ENCODE measurements around the gene ATP5MC2. TPM values are rescaled to one million over a fixed set of nuclear protein-coding genes. Genes with fewer than 3 reads are reported as not detected.

The ATP5MC2 gene
- polyA plus RNA-seq, 2 of the 4 experiments (the other 2 are of a cell fraction): 402 to 540 TPM

DNA sequence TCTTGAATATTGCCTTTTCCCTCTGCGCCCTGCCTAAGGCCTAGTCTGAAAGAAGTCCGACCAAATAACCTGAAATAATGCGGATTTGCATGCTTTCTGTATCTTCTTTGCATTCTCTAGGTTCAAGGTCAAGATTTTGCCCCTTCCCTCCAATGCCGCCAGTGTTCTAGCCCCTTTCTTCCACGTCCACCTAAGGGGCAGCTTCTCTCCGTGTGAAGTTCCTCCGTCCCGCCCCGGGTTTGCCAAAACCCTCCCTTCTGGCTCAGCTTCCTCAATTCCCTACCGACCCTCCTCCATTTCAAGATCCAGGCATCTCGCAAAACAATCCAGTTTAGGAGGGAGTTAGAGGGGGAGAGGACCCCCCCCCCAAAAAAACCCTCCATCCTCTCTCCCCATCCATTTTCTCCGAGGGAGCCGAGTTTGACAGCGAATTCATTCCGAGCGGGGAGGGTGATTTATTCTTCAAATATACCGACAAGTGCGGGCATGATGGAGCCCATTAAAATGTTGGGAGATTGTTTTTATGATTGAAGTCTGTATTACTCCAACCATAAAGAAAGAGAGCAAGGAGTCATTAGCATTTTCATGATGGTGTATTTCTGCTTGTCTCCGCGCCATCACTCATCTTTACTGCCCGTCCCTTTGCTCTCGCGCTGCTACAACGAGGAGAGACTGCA is 20.9 kb upstream of the ATP5MC2 start:
- H3K9me3 ChIP-seq: no peaks in the 10 kb centered on the region
- TF ChIP-seq ZSCAN20 (CRISPR knock-in tag; IDR thresholded peaks at IDR 0.05) (no peak), MAFK (IDR thresholded peaks at IDR 0.05; ENCODE audit: partially characterized antibody) (no peak), ZNF302 (CRISPR knock-in tag; IDR thresholded peaks at IDR 0.05) (no peak), CHD2 (IDR thresholded peaks at IDR 0.05; ENCODE audit: low read length, partially characterized antibody) (no peak), NR3C1 (IDR thresholded peaks at IDR 0.05) (no peak), SMC3 (IDR thresholded peaks at IDR 0.05) (no peak), JUN (IDR thresholded peaks at IDR 0.05) (no peak), RARB (CRISPR knock-in tag; IDR thresholded peaks at IDR 0.05) (no peak), RCOR1 (IDR thresholded peaks at IDR 0.05; ENCODE audit: low read depth, low read length) (no peak), RAD21 (conservative IDR thresholded peaks at IDR 0.05 in 1 of 2, IDR thresholded peaks at IDR 0.05 in 1 of 2) (no peak), MAZ (IDR thresholded peaks at IDR 0.05; ENCODE audit: borderline replicate concordance, low read depth, low read length) (no peak), PHF8 (IDR thresholded peaks at IDR 0.05; ENCODE audit: borderline replicate concordance, low read depth) (no peak), SREBF2 (IDR thresholded peaks at IDR 0.05) (no peak)
- ATAC-seq (no peak), FAIRE-seq (no peak), DNase-seq (ENCODE audit: low read depth in 1 of 2, low spot score in 1 of 2) (no peak)
- ChIA-PET CTCF (interaction anchor here (0.7 to 15.9 kb wide), 2 partner anchors 8 to 39 kb away, joined by 3 to 833 read pairs; partner anchors contain the start of gene CALCOCO1), POLR2A (no interaction called here)
- no peak overlapping the region for H3K4me3 ChIP-seq
- H3K27ac ChIP-seq: no peak overlapping the region
- H3K4me1 ChIP-seq: peaks cover 8% of the 10 kb centered on the region
- WGBS (ENCODE audit: missing lambda C conversion rate): 86% methylated on average over 24 of the region's 24 CpGs
- H3K4me2 ChIP-seq: peak overlapping the region; percentile 72

DNA sequence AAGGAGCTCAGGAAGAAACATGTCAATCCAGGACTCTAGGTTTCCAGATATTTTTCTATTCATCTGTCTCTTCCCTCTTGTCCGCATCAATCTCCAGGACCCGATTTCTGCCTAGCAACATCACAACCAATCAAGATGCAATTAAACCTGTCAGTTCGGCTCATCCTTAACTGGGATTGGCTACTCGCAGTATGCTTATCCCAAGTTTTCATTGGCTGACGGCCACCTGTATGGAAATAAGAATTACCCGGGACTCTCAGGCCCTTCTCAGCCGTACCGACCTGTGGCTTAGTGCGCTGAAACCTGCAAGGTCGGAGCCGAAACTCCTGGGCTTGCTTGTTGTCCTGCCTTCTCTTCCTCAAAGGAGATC is 20.4 kb upstream of the ATP5MC2 start:
- DNase-seq (ENCODE audit: low read depth in 1 of 2, low spot score in 1 of 2) (peak; percentile 93 to 100), ATAC-seq (peak; percentile 90 to 97), FAIRE-seq (peak; percentile 96)
- TF ChIP-seq, protein P1, sequence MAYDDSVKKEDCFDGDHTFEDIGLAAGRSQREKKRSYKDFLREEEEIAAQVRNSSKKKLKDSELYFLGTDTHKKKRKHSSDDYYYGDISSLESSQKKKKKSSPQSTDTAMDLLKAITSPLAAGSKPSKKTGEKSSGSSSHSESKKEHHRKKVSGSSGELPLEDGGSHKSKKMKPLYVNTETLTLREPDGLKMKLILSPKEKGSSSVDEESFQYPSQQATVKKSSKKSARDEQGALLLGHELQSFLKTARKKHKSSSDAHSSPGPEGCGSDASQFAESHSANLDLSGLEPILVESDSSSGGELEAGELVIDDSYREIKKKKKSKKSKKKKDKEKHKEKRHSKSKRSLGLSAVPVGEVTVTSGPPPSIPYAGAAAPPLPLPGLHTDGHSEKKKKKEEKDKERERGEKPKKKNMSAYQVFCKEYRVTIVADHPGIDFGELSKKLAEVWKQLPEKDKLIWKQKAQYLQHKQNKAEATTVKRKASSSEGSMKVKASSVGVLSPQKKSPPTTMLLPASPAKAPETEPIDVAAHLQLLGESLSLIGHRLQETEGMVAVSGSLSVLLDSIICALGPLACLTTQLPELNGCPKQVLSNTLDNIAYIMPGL (CRISPR knock-in tag; IDR thresholded peaks at IDR 0.05; ENCODE audit: borderline replicate concordance): no peak
- TF ChIP-seq POLR2AphosphoS2 (conservative IDR thresholded peaks at IDR 0.05; ENCODE audit: low read length) (no peak), RFX5 (IDR thresholded peaks at IDR 0.05) (peak; percentile 98)
- Histone ChIP-seq H3K4me2 (peak overlapping the region; percentile 72), H3K27ac (no peak overlapping the region; a peak in 1 of 6 replicates), H3K9me3 (no peaks in the 10 kb centered on the region), H3K4me1 (peaks cover 8% of the 10 kb centered on the region), H3K4me3 (peak overlapping the region; percentile 2; the same call in 1 of the 3 replicates)
- ChIA-PET POLR2A (no interaction called here), CTCF (interaction anchor here (15.9 kb wide), 1 partner anchor 40 kb away, joined by 833 read pairs; the partner anchor contains the start of gene CALCOCO1)
- WGBS (ENCODE audit: missing lambda C conversion rate): 14% methylated on average over 11 of the region's 11 CpGs

DNA sequence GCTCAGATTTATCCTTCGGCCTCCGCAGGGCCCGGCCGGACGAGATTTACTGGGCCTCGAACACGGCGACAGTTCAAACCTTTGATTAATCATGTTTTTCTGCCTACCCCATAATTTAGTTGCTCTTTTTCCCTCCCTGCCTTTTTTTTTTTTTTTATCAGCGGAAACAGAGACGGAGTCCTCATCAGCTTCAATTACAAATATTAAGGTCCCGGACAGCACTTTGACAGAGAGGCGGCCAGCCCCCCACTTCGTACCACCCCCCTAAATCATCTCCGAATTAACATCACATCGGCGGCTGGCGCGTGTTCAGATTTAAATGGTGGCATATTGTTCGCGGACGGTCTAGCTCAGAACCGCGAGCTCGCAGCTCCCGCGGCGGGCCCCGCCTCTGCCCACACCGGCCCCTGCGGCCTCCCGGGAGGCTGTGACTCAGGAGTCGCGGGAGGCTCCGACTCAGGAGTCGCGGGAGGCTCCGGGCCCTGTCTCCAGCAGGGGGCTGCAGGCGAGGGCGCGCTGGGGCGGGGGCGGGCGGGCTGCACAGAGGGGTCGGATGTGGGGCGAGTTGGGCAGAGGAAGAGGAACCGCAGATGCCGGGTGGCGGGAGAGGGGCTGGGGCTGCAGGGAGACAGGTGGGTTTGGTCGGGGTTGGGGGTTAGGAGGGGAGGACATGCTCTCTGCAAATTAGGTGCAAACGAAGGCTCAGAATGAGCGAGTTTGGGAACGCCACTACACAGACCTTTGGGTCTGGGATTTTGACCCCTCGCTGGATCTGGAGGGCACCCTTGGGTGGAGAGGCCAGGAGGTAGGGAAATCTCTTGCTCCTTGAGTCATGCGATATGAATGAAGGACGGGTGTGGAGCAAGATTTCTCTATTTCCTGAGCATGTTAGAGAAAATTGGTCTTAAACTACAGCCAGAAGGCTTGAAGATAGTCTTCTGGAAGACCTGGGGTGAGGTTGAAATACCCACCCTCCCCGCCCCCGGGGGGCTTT is 19.6 kb upstream of the ATP5MC2 start:
- peak overlapping the region; percentile 72 for H3K4me2 ChIP-seq
- ChIA-PET POLR2A (no interaction called here), CTCF (interaction anchor here (1.2 to 15.9 kb wide), 5 partner anchors 19 to 153 kb away, joined by 3 to 833 read pairs (median 7); partner anchors contain the start of genes ATP5MC2 and CALCOCO1)
- ATAC-seq: peak; percentile 59 to 68
- H3K27ac ChIP-seq: peak overlapping the region in 1 of 2 experiments; percentile 58; a peak in 2 of 6 replicates
- H3K4me3 ChIP-seq: peak overlapping the region; percentile 2; the same call in 1 of the 3 replicates
- 66% methylated on average over 39 of the region's 57 CpGs for WGBS (ENCODE audit: missing lambda C conversion rate)
- no peak for TF ChIP-seq FOSL2 (IDR thresholded peaks at IDR 0.05)
- no peak for TF ChIP-seq FOSL2 (CRISPR knock-in tag; IDR thresholded peaks at IDR 0.05)
- TF ChIP-seq ZSCAN20 (CRISPR knock-in tag; IDR thresholded peaks at IDR 0.05): no peak
- no peak for TF ChIP-seq POLR2AphosphoS2 (conservative IDR thresholded peaks at IDR 0.05; ENCODE audit: low read length)
- TF ChIP-seq, protein P2, sequence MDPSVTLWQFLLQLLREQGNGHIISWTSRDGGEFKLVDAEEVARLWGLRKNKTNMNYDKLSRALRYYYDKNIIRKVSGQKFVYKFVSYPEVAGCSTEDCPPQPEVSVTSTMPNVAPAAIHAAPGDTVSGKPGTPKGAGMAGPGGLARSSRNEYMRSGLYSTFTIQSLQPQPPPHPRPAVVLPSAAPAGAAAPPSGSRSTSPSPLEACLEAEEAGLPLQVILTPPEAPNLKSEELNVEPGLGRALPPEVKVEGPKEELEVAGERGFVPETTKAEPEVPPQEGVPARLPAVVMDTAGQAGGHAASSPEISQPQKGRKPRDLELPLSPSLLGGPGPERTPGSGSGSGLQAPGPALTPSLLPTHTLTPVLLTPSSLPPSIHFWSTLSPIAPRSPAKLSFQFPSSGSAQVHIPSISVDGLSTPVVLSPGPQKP (IDR thresholded peaks at IDR 0.05; ENCODE audit: low read depth, low read length): no peak
- H3K4me1 ChIP-seq: peaks cover 8% of the 10 kb centered on the region
- FAIRE-seq: no peak
- no peaks in the 10 kb centered on the region for H3K9me3 ChIP-seq
- DNase-seq (ENCODE audit: low read depth in 1 of 2, low spot score in 1 of 2): peak; percentile 29 to 55

All from A549 (cell line).